Measurements from ENCODE around the gene FN1.

GRCh38 chr2:215379039-215379438, 56.8 kb downstream of the FN1 start:
- no peak for TF ChIP-seq CTCF (IDR thresholded peaks at IDR 0.05)
- no peak for TF ChIP-seq POLR2A (IDR thresholded peaks at IDR 0.05)
- TF ChIP-seq EP300 (IDR thresholded peaks at IDR 0.05; ENCODE audit: low read depth), result no peak

All from transverse colon (tissue), 3 donors.